GM23338 (cell line): ENCODE data around the gene COL6A3. TPM values are rescaled to one million over a fixed set of nuclear protein-coding genes. Genes with fewer than 3 reads are reported as not detected.

Source experiments
- ATAC-seq: fragments of 200-7000 bp; cut with Tn5 transposase; 3 replicates; pipeline ENCODE4 v1.9.1; 2020
- DNase-seq: peaks from one replicate; pipeline ENCODE4 v3.0.0-alpha.2; 2015; ENCODE audit warnings: low spot score
- H2AFZ ChIP-seq: fragments of 200-600 bp; sonication (generic); 2 replicates; pipeline ENCODE4 v1.8.0; 2016; ENCODE audit warnings: antibody characterized with exemption, mild to moderate bottlenecking, moderate library complexity
- H3F3A ChIP-seq: fragments of 200-600 bp; sonication (generic); replicated peaks from 2 replicates; pipeline ENCODE4 v1.8.0; 2017; ENCODE audit warnings: antibody characterized with exemption, mixed run types, low read depth
- H3K27ac ChIP-seq: fragments of 200-600 bp; sonication (generic); 2 replicates; pipeline ENCODE4 v1.6.1; 2016; ENCODE audit warnings: low read depth
- H3K27me3 ChIP-seq: fragments of 200-600 bp; sonication (generic); 2 replicates; pipeline ENCODE4 v1.8.0; 2016; ENCODE audit warnings: mild to moderate bottlenecking, mixed run types, moderate library complexity; ENCODE audit not compliant: insufficient read depth
- H3K36me3 ChIP-seq: fragments of 200-600 bp; sonication (generic); 2 replicates; pipeline ENCODE4 v1.8.0; 2016; ENCODE audit warnings: mild to moderate bottlenecking; ENCODE audit not compliant: insufficient read depth
- H3K4me1 ChIP-seq: fragments of 200-600 bp; sonication (generic); 2 replicates; pipeline ENCODE4 v1.8.0; 2016; ENCODE audit warnings: mild to moderate bottlenecking, moderate library complexity; ENCODE audit not compliant: insufficient read depth
- H3K4me2 ChIP-seq: fragments of 200-600 bp; sonication (generic); 2 replicates; pipeline ENCODE4 v1.7.1; 2017; ENCODE audit warnings: mixed run types
- H3K4me3 ChIP-seq: fragments of 200-600 bp; sonication (generic); 2 replicates; pipeline ENCODE4 v1.6.1; 2016; ENCODE audit warnings: mixed run types
- H3K79me2 ChIP-seq: fragments of 200-600 bp; sonication (generic); replicated peaks from 2 replicates; pipeline ENCODE4 v1.8.0; 2017; ENCODE audit warnings: mild to moderate bottlenecking; ENCODE audit not compliant: insufficient read depth
- H3K9me2 ChIP-seq: fragments of 200-600 bp; sonication (generic); 2 replicates; pipeline ENCODE4 v1.8.0; 2017; ENCODE audit not compliant: insufficient read depth
- H4K20me1 ChIP-seq: fragments of 200-600 bp; sonication (generic); replicated peaks from 2 replicates; pipeline ENCODE4 v1.8.0; 2017; ENCODE audit warnings: mild to moderate bottlenecking; ENCODE audit not compliant: insufficient read depth
- H3K27ac Mint-ChIP-seq: 2 replicates; pipeline ENCODE4 v1.8.0; 2020; ENCODE audit warnings: inconsistent platforms, mild to moderate bottlenecking, moderate library complexity, mixed read lengths
- H3K27me3 Mint-ChIP-seq: 3 replicates; pipeline ENCODE4 v1.8.0; 2022; ENCODE audit warnings: low read depth, mild to moderate bottlenecking, moderate library complexity, mixed read lengths, inconsistent platforms; ENCODE audit not compliant: insufficient read depth, poor library complexity
- H3K36me3 Mint-ChIP-seq: 3 replicates; pipeline ENCODE4 v1.8.0; 2021; ENCODE audit warnings: low read depth, mild to moderate bottlenecking, inconsistent platforms, moderate library complexity, mixed read lengths
- H3K4me1 Mint-ChIP-seq: 3 replicates; pipeline ENCODE4 v1.8.0; 2020; ENCODE audit warnings: mild to moderate bottlenecking, inconsistent platforms, mixed read lengths
- H3K4me3 Mint-ChIP-seq: 3 replicates; pipeline ENCODE4 v1.8.0; 2021; ENCODE audit warnings: moderate library complexity, mild to moderate bottlenecking, inconsistent platforms, mixed read lengths
- H3K9me3 Mint-ChIP-seq: 3 replicates; pipeline ENCODE4 v1.8.0; 2020; ENCODE audit warnings: moderate library complexity, mild to moderate bottlenecking, inconsistent platforms, mixed read lengths
- CREB1 ChIP-seq: fragments of 250-450 bp; sonication (Bioruptor Pico); IDR thresholded peaks from 2 replicates; pipeline ENCODE4 v1.5.0; 2020; ENCODE audit warnings: low read depth, mild to moderate bottlenecking, moderate library complexity
- ETS1 ChIP-seq: IDR thresholded peaks from 2 replicates; pipeline ENCODE4 v1.6.1; 2016; ENCODE audit warnings: antibody characterized with exemption
- EZH2 ChIP-seq: fragments of 200-600 bp; sonication (generic); IDR thresholded peaks from one replicate; pipeline ENCODE4 v1.8.0; 2017; ENCODE audit warnings: antibody characterized with exemption, mild to moderate bottlenecking, low read depth; ENCODE audit not compliant: unreplicated experiment
- EZH2phosphoT487 ChIP-seq: fragments of 200-600 bp; sonication (generic); IDR thresholded peaks from one replicate; pipeline ENCODE4 v1.8.1; 2018; ENCODE audit warnings: antibody characterized with exemption; ENCODE audit not compliant: unreplicated experiment
- JUNB ChIP-seq: IDR thresholded peaks from one replicate; pipeline ENCODE4 v1.6.1; 2016; ENCODE audit warnings: antibody characterized with exemption; ENCODE audit not compliant: unreplicated experiment
- NANOG ChIP-seq: IDR thresholded peaks from 2 replicates; pipeline ENCODE4 v1.6.1; 2016; ENCODE audit warnings: antibody characterized with exemption, borderline replicate concordance
- POLR2AphosphoS5 ChIP-seq: IDR thresholded peaks from 2 replicates; pipeline ENCODE4 v1.6.1; 2016; ENCODE audit warnings: antibody characterized with exemption, low read depth
- STAT1 ChIP-seq: IDR thresholded peaks from one replicate; pipeline ENCODE4 v1.6.1; 2016; ENCODE audit warnings: antibody characterized with exemption; ENCODE audit not compliant: unreplicated experiment
- ZNF114 ChIP-seq: fragments of 250-450 bp; sonication (Bioruptor Pico); IDR thresholded peaks from 2 replicates; pipeline ENCODE4 v1.5.0; 2020; ENCODE audit warnings: mild to moderate bottlenecking, moderate library complexity
- ZNF331 ChIP-seq: fragments of 250-450 bp; sonication (Bioruptor Pico); IDR thresholded peaks from 2 replicates; pipeline ENCODE4 v1.5.0; 2020; ENCODE audit warnings: low read depth, mild to moderate bottlenecking, moderate library complexity
- polyA plus RNA-seq: library from polyadenylated mRNA; unstranded; fragments of >200 nt; fragmentation: Nextera tagmentation; extraction: Ambion mirVana; gene quantifications from 2 replicates; pipeline ENCODE4 v1.2.1, GENCODE V29; 2016
- total RNA-seq: library from RNA; depleted of rRNA; stranded (reverse); fragments of >200 nt; shearing (Covaris generic); gene quantifications from 2 replicates; pipeline ENCODE4 v1.2.3, GENCODE V29; 2014
- TF ChIP-seq, protein P1 (sequence below): fragments of 250-450 bp; sonication (Bioruptor Pico); IDR thresholded peaks from 2 replicates; pipeline ENCODE4 v1.5.0; 2020; ENCODE audit warnings: mild to moderate bottlenecking, moderate library complexity
- TF ChIP-seq, protein P2 (sequence below): IDR thresholded peaks from one replicate; pipeline ENCODE4 v1.6.1; 2018; ENCODE audit warnings: antibody characterized with exemption; ENCODE audit not compliant: unreplicated experiment
- TF ChIP-seq, protein P3 (sequence below), 2 experiments: fragments of 200-600 bp in 1 of 2; sonication (generic) in 1 of 2; conservative IDR thresholded peaks; 2 replicates each; pipeline versions ENCODE4 v1.5.1 to v1.6.1; 2016 to 2017; ENCODE audit warnings: antibody characterized with exemption in 2 of 2, low read depth in 2 of 2, mild to moderate bottlenecking in 2 of 2, moderate library complexity in 1 of 2

The COL6A3 gene
- total and polyA plus RNA-seq, 2 experiments from 2014 or later: 1.2 to 7.3 TPM

DNA sequence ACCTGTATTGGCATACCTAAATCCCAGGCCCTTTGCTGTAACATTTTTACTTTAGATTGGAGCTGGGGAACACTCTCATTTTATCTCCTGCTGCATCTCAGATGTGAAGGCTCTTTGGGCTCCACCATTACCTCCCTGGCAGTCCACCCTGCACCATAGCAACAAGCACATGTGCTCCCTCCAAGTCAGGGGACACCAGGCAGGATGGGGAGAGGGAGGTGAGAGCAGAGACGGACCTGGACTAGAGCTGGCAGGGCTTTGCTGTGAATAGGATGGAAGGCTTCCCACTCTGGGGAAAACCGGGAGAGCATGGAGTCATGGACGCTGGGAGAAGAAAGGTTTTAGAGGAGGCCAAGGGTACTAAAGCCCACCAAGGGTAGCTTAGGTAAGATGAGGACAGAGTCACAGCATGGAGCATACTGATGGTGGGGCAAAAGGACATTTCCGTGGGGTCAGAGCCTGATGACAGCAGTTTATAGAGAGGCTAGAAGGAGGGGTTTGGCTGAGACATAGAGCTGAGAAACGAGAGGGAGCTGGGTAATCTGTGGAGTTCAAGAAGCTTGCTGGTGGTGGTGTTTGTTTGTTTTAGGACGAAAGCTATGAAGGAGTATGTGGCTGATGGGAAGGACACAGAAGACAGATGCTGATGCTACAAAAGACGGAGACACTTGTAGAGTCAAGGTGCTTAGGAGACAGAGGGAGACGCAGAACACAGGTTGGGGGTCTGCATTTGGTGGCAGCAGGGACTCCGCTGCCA, 134.8 kb downstream of the COL6A3 start:
- H3K27ac ChIP-seq: no peak overlapping the region
- no peak overlapping the region for H3K4me3 ChIP-seq
- no peaks in the 10 kb centered on the region for H3K4me1 Mint-ChIP-seq
- 0 out of 2 replicates have a peak, but pooled peaks cover 2% of the 10 kb centered on the region for H3K9me2 ChIP-seq
- H3F3A ChIP-seq: no peaks in the 10 kb centered on the region
- no peaks in the 10 kb centered on the region; the same call in 2 of the 3 replicates for H3K9me3 Mint-ChIP-seq
- no peak overlapping the region for H3K4me3 Mint-ChIP-seq
- DNase-seq (no peak), ATAC-seq (no peak)
- no peaks in the 10 kb centered on the region for H3K27me3 Mint-ChIP-seq
- H2AFZ ChIP-seq: no peak overlapping the region; the same call in 1 of the 2 replicates
- no peaks in the 10 kb centered on the region for H3K4me1 ChIP-seq
- H3K4me2 ChIP-seq: no peak overlapping the region
- TF ChIP-seq, protein P1, sequence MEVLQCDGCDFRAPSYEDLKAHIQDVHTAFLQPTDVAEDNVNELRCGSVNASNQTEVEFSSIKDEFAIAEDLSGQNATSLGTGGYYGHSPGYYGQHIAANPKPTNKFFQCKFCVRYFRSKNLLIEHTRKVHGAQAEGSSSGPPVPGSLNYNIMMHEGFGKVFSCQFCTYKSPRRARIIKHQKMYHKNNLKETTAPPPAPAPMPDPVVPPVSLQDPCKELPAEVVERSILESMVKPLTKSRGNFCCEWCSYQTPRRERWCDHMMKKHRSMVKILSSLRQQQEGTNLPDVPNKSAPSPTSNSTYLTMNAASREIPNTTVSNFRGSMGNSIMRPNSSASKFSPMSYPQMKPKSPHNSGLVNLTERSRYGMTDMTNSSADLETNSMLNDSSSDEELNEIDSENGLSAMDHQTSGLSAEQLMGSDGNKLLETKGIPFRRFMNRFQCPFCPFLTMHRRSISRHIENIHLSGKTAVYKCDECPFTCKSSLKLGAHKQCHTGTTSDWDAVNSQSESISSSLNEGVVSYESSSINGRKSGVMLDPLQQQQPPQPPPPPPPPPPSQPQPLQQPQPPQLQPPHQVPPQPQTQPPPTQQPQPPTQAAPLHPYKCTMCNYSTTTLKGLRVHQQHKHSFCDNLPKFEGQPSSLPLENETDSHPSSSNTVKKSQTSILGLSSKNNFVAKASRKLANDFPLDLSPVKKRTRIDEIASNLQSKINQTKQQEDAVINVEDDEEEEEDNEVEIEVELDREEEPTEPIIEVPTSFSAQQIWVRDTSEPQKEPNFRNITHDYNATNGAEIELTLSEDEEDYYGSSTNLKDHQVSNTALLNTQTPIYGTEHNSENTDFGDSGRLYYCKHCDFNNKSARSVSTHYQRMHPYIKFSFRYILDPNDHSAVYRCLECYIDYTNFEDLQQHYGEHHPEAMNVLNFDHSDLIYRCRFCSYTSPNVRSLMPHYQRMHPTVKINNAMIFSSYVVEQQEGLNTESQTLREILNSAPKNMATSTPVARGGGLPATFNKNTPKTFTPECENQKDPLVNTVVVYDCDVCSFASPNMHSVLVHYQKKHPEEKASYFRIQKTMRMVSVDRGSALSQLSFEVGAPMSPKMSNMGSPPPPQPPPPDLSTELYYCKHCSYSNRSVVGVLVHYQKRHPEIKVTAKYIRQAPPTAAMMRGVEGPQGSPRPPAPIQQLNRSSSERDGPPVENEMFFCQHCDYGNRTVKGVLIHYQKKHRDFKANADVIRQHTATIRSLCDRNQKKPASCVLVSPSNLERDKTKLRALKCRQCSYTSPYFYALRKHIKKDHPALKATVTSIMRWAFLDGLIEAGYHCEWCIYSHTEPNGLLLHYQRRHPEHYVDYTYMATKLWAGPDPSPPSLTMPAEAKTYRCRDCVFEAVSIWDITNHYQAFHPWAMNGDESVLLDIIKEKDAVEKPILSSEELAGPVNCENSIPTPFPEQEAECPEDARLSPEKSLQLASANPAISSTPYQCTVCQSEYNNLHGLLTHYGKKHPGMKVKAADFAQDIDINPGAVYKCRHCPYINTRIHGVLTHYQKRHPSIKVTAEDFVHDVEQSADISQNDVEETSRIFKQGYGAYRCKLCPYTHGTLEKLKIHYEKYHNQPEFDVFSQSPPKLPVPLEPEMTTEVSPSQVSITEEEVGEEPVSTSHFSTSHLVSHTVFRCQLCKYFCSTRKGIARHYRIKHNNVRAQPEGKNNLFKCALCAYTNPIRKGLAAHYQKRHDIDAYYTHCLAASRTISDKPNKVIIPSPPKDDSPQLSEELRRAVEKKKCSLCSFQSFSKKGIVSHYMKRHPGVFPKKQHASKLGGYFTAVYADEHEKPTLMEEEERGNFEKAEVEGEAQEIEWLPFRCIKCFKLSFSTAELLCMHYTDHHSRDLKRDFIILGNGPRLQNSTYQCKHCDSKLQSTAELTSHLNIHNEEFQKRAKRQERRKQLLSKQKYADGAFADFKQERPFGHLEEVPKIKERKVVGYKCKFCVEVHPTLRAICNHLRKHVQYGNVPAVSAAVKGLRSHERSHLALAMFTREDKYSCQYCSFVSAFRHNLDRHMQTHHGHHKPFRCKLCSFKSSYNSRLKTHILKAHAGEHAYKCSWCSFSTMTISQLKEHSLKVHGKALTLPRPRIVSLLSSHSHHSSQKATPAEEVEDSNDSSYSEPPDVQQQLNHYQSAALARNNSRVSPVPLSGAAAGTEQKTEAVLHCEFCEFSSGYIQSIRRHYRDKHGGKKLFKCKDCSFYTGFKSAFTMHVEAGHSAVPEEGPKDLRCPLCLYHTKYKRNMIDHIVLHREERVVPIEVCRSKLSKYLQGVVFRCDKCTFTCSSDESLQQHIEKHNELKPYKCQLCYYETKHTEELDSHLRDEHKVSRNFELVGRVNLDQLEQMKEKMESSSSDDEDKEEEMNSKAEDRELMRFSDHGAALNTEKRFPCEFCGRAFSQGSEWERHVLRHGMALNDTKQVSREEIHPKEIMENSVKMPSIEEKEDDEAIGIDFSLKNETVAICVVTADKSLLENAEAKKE (CRISPR knock-in tag): no peak
- no peak for TF ChIP-seq EZH2
- no peak for TF ChIP-seq ZNF114 (CRISPR knock-in tag)
- TF ChIP-seq EZH2phosphoT487: no peak
- TF ChIP-seq ZNF331 (CRISPR knock-in tag): no peak
- TF ChIP-seq NANOG: no peak
- TF ChIP-seq CREB1 (CRISPR knock-in tag): no peak
- TF ChIP-seq ETS1: no peak
- no peak for TF ChIP-seq STAT1
- TF ChIP-seq, protein P2, sequence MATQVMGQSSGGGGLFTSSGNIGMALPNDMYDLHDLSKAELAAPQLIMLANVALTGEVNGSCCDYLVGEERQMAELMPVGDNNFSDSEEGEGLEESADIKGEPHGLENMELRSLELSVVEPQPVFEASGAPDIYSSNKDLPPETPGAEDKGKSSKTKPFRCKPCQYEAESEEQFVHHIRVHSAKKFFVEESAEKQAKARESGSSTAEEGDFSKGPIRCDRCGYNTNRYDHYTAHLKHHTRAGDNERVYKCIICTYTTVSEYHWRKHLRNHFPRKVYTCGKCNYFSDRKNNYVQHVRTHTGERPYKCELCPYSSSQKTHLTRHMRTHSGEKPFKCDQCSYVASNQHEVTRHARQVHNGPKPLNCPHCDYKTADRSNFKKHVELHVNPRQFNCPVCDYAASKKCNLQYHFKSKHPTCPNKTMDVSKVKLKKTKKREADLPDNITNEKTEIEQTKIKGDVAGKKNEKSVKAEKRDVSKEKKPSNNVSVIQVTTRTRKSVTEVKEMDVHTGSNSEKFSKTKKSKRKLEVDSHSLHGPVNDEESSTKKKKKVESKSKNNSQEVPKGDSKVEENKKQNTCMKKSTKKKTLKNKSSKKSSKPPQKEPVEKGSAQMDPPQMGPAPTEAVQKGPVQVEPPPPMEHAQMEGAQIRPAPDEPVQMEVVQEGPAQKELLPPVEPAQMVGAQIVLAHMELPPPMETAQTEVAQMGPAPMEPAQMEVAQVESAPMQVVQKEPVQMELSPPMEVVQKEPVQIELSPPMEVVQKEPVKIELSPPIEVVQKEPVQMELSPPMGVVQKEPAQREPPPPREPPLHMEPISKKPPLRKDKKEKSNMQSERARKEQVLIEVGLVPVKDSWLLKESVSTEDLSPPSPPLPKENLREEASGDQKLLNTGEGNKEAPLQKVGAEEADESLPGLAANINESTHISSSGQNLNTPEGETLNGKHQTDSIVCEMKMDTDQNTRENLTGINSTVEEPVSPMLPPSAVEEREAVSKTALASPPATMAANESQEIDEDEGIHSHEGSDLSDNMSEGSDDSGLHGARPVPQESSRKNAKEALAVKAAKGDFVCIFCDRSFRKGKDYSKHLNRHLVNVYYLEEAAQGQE: no peak
- TF ChIP-seq JUNB: no peak
- TF ChIP-seq, protein P3, sequence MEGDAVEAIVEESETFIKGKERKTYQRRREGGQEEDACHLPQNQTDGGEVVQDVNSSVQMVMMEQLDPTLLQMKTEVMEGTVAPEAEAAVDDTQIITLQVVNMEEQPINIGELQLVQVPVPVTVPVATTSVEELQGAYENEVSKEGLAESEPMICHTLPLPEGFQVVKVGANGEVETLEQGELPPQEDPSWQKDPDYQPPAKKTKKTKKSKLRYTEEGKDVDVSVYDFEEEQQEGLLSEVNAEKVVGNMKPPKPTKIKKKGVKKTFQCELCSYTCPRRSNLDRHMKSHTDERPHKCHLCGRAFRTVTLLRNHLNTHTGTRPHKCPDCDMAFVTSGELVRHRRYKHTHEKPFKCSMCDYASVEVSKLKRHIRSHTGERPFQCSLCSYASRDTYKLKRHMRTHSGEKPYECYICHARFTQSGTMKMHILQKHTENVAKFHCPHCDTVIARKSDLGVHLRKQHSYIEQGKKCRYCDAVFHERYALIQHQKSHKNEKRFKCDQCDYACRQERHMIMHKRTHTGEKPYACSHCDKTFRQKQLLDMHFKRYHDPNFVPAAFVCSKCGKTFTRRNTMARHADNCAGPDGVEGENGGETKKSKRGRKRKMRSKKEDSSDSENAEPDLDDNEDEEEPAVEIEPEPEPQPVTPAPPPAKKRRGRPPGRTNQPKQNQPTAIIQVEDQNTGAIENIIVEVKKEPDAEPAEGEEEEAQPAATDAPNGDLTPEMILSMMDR (conservative IDR thresholded peaks at IDR 0.05; ENCODE audit: low read depth in 2 of 2): no peak
- no peak for TF ChIP-seq POLR2AphosphoS5
- no peaks in the 10 kb centered on the region for H3K79me2 ChIP-seq
- H3K36me3 Mint-ChIP-seq: no peaks in the 10 kb centered on the region
- no peaks in the 10 kb centered on the region for H3K27me3 ChIP-seq
- no peaks in the 10 kb centered on the region for H4K20me1 ChIP-seq
- H3K27ac Mint-ChIP-seq: no peak overlapping the region
- H3K36me3 ChIP-seq: no peaks in the 10 kb centered on the region
